HL-60 (cell line): ENCODE data around the gene BUD31.
"Not testable (repeated sequence)": the region's sequence is repeated elsewhere in the genome, so short reads cannot be mapped to it uniquely, and the experiment has no call there.

Experiments used
- DNase-seq, 2 experiments: peaks; one replicate each; pipeline ENCODE4 v3.0.0-alpha.2; 2010 to 2020; ENCODE audit warnings: low read depth in 1 of 2, low spot score in 1 of 2
- H3K27ac ChIP-seq: fragments of 250-450 bp; sonication (Bioruptor Pico); replicated peaks from 2 replicates; pipeline ENCODE4 v1.5.1; 2020; ENCODE audit warnings: mild to moderate bottlenecking, moderate library complexity
- H3K27me3 ChIP-seq: fragments of 250-450 bp; sonication (Bioruptor Pico); 2 replicates; pipeline ENCODE4 v1.5.1; 2021; ENCODE audit warnings: mild to moderate bottlenecking, moderate library complexity; ENCODE audit not compliant: insufficient read depth, poor library complexity, severe bottlenecking
- H3K4me3 ChIP-seq: replicated peaks from 2 replicates; pipeline ENCODE4 v1.5.1; 2011; ENCODE audit warnings: mild to moderate bottlenecking, control low read depth, low read length; ENCODE audit not compliant: insufficient read depth
- CTCF ChIP-seq: IDR thresholded peaks from one replicate; pipeline ENCODE4 v1.5.1; 2011; ENCODE audit warnings: low read length, control low read depth, inconsistent platforms; ENCODE audit not compliant: insufficient read depth
- GABPA ChIP-seq: IDR thresholded peaks from 2 replicates; pipeline ENCODE4 v1.6.1; 2012; ENCODE audit warnings: low read depth
- POLR2AphosphoS5 ChIP-seq: IDR thresholded peaks from 2 replicates; pipeline ENCODE4 v1.6.1; 2012; ENCODE audit warnings: low read depth
- REST ChIP-seq: IDR thresholded peaks from 2 replicates; pipeline ENCODE4 v1.6.1; 2012; ENCODE audit warnings: low read depth; ENCODE audit not compliant: insufficient replicate concordance
- SPI1 ChIP-seq: IDR thresholded peaks from 2 replicates; pipeline ENCODE4 v1.6.1; 2012; ENCODE audit warnings: low read depth, mild to moderate bottlenecking, borderline replicate concordance

BUD31 gene

DNA sequence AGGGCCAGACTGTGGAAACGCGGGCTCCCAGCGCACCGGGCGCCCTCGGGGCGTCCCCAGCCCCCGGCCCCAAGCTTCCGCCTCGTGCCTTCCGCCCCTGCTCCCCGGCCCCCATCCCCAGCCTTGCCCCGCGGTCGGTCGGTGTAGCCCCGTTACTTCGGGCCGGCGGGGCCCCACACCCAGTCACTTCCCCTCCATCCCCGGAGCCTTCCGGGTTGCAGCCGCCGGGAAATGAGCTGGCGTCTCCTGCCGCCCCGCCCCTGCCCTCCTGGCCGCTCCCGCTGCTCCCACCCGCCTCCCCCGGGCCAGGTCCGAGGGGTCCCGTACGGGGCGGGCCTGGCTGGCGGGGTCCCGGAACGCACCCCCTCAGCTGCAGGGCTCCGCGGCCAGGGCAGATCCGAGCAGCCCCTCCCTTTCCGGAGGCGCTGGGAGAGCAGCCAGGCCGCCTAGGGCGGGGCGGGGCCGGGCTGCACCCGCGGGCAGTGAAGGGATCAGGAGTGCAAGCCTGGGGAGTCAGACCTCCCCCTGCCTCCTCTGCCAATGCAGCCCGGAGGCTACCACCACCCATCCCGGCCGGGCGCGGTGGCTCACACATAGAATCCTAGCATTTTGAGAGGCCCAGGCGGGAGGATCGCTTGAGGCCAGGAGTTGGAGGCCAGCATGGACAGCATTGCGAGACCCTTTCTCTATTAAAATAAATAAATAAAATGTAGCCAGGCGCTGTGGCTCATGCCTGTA, 33.5 kb upstream of the BUD31 start:
- H3K4me3 ChIP-seq: peak overlapping the region; percentile 83
- no peaks in the 10 kb centered on the region for H3K27me3 ChIP-seq
- DNase-seq: peak in 1 of 2 experiments; percentile 73
- TF ChIP-seq CTCF (no peak), SPI1 (peak; percentile 74), POLR2AphosphoS5 (no peak; the same call in 1 of the 2 replicates), REST (no peak)
- H3K27ac ChIP-seq: peak overlapping the region; percentile 82

- peak; percentile 90 to 92 for DNase-seq
- peak overlapping the region; percentile 86 for H3K27ac ChIP-seq
- peak overlapping the region; percentile 40 for H3K4me3 ChIP-seq
- no peak for TF ChIP-seq GABPA
- no peak for TF ChIP-seq CTCF
- peak; percentile 45 for TF ChIP-seq POLR2AphosphoS5
- TF ChIP-seq SPI1: peak; percentile 14; the same call in 1 of the 2 replicates
- no peaks in the 10 kb centered on the region for H3K27me3 ChIP-seq
Observed at GRCh38 chr7:99379043-99379577, 29.7 kb upstream of the BUD31 start.

GRCh38 chr7:99379693-99380031, 29.1 kb upstream of the BUD31 start:
- H3K4me3 ChIP-seq: peak overlapping the region; percentile 40

GRCh38 chr7:99380032-99380822, 28.5 kb upstream of the BUD31 start:
- H3K4me3 ChIP-seq: peak overlapping the region; percentile 40
- TF ChIP-seq SPI1 (peak; percentile 99), GABPA (no peak), REST (no peak), CTCF (no peak), POLR2AphosphoS5 (peak; percentile 63)
- peak; percentile 90 to 96 for DNase-seq
- peak overlapping the region; percentile 86 for H3K27ac ChIP-seq
- H3K27me3 ChIP-seq: no peaks in the 10 kb centered on the region

More at GRCh38 chr7:99379693-99380031, 29.1 kb upstream of the BUD31 start:
- not testable (repeated sequence) for H3K27me3 ChIP-seq, DNase-seq
- peak overlapping the region; percentile 86 for H3K27ac ChIP-seq
